ENCODE results near the gene RNF11.
"Not testable (repeated sequence)": the region's sequence is repeated elsewhere in the genome, so short reads cannot be mapped to it uniquely, and the experiment has no call there.

The RNF11 gene

GRCh38 chr1:51230501-51231078, 5.5 kb upstream of the RNF11 start:
- Histone ChIP-seq H3K27me3 (ENCODE audit: insufficient read depth, insufficient read length) (peaks cover 11% of the 10 kb centered on the region), H3K36me3 (ENCODE audit: insufficient read depth, insufficient read length, low read length) (no peaks in the 10 kb centered on the region), H3K4me1 (ENCODE audit: insufficient read depth, insufficient read length) (peaks cover 1% of the 10 kb centered on the region), H3K9me3 (ENCODE audit: insufficient read depth, low read length) (no peaks in the 10 kb centered on the region), H3K9ac (ENCODE audit: insufficient read length, low read depth) (no peak overlapping the region), H3K4me3 (ENCODE audit: insufficient read length, low read depth) (no peak overlapping the region)
- no peak for DNase-seq (ENCODE audit: low read depth, low spot score)
- no peak for TF ChIP-seq ZNF274 (IDR thresholded peaks at IDR 0.05; ENCODE audit: low read depth, low read length)
- TF ChIP-seq YY1 (IDR thresholded peaks at IDR 0.05; ENCODE audit: insufficient read depth, insufficient read length): no peak
- no peak for TF ChIP-seq SUZ12 (IDR thresholded peaks at IDR 0.05; ENCODE audit: extremely low read depth, insufficient read depth, insufficient read length)

- Histone ChIP-seq H3K27me3 (ENCODE audit: insufficient read depth, insufficient read length) (peaks cover 13% of the 10 kb centered on the region), H3K4me3 (ENCODE audit: insufficient read length, low read depth) (no peak overlapping the region), H3K36me3 (ENCODE audit: insufficient read depth, insufficient read length, low read length) (no peaks in the 10 kb centered on the region), H3K4me1 (ENCODE audit: insufficient read depth, insufficient read length) (peaks cover 2% of the 10 kb centered on the region), H3K9ac (ENCODE audit: insufficient read length, low read depth) (no peak overlapping the region), H3K9me3 (ENCODE audit: insufficient read depth, low read length) (no peaks in the 10 kb centered on the region)
- no peak for DNase-seq (ENCODE audit: low read depth, low spot score)
- TF ChIP-seq YY1 (IDR thresholded peaks at IDR 0.05; ENCODE audit: insufficient read depth, insufficient read length): no peak
- no peak for TF ChIP-seq SUZ12 (IDR thresholded peaks at IDR 0.05; ENCODE audit: extremely low read depth, insufficient read depth, insufficient read length)
- no peak for TF ChIP-seq ZNF274 (IDR thresholded peaks at IDR 0.05; ENCODE audit: low read depth, low read length)
These were observed 5.0 kb upstream of the RNF11 start for GRCh38 chr1:51231120-51231519.

- peaks cover 2% of the 10 kb centered on the region for H3K4me1 ChIP-seq (ENCODE audit: insufficient read depth, insufficient read length)
- no peak overlapping the region for H3K9ac ChIP-seq (ENCODE audit: insufficient read length, low read depth)
- H3K4me3 ChIP-seq (ENCODE audit: insufficient read length, low read depth): no peak overlapping the region
- H3K36me3 ChIP-seq (ENCODE audit: insufficient read depth, insufficient read length, low read length): no peaks in the 10 kb centered on the region
- H3K27me3 ChIP-seq (ENCODE audit: insufficient read depth, insufficient read length): peaks cover 13% of the 10 kb centered on the region
- no peak for TF ChIP-seq ZNF274 (IDR thresholded peaks at IDR 0.05; ENCODE audit: low read depth, low read length)
- TF ChIP-seq SUZ12 (IDR thresholded peaks at IDR 0.05; ENCODE audit: extremely low read depth, insufficient read depth, insufficient read length): no peak
- TF ChIP-seq YY1 (IDR thresholded peaks at IDR 0.05; ENCODE audit: insufficient read depth, insufficient read length): no peak
- DNase-seq (ENCODE audit: low read depth, low spot score): no peak
- no peaks in the 10 kb centered on the region for H3K9me3 ChIP-seq (ENCODE audit: insufficient read depth, low read length)
These were observed 4.2 kb upstream of the RNF11 start for GRCh38 chr1:51231896-51232295.

- H3K27me3 ChIP-seq (ENCODE audit: insufficient read depth, insufficient read length): peaks cover 13% of the 10 kb centered on the region
- H3K4me1 ChIP-seq (ENCODE audit: insufficient read depth, insufficient read length); H3K9me3 ChIP-seq (ENCODE audit: insufficient read depth, low read length); H3K9ac ChIP-seq (ENCODE audit: insufficient read length, low read depth); H3K36me3 ChIP-seq (ENCODE audit: insufficient read depth, insufficient read length, low read length); DNase-seq (ENCODE audit: low read depth, low spot score); H3K4me3 ChIP-seq (ENCODE audit: insufficient read length, low read depth): not testable (repeated sequence)
These were observed 1.8 kb upstream of the RNF11 start for GRCh38 chr1:51234236-51234635.

GRCh38 chr1:51234721-51235425, 1.2 kb upstream of the RNF11 start:
- Histone ChIP-seq H3K27me3 (ENCODE audit: insufficient read depth, insufficient read length) (peaks cover 13% of the 10 kb centered on the region), H3K4me3 (ENCODE audit: insufficient read length, low read depth) (no peak overlapping the region), H3K9me3 (ENCODE audit: insufficient read depth, low read length) (no peaks in the 10 kb centered on the region), H3K9ac (ENCODE audit: insufficient read length, low read depth) (no peak overlapping the region), H3K36me3 (ENCODE audit: insufficient read depth, insufficient read length, low read length) (peaks cover 10% of the 10 kb centered on the region), H3K4me1 (ENCODE audit: insufficient read depth, insufficient read length) (peaks cover 6% of the 10 kb centered on the region)
- no peak for DNase-seq (ENCODE audit: low read depth, low spot score)
- TF ChIP-seq ZNF274 (IDR thresholded peaks at IDR 0.05; ENCODE audit: low read depth, low read length) (no peak), SUZ12 (IDR thresholded peaks at IDR 0.05; ENCODE audit: extremely low read depth, insufficient read depth, insufficient read length) (no peak), YY1 (IDR thresholded peaks at IDR 0.05; ENCODE audit: insufficient read depth, insufficient read length) (no peak)

- peaks cover 10% of the 10 kb centered on the region for H3K36me3 ChIP-seq (ENCODE audit: insufficient read depth, insufficient read length, low read length)
- H3K4me3 ChIP-seq (ENCODE audit: insufficient read length, low read depth): peak overlapping the region; percentile 92
- H3K9ac ChIP-seq (ENCODE audit: insufficient read length, low read depth): peak overlapping the region; percentile 98
- H3K4me1 ChIP-seq (ENCODE audit: insufficient read depth, insufficient read length): peaks cover 6% of the 10 kb centered on the region
- no peaks in the 10 kb centered on the region for H3K9me3 ChIP-seq (ENCODE audit: insufficient read depth, low read length)
- H3K27me3 ChIP-seq (ENCODE audit: insufficient read depth, insufficient read length): peaks cover 13% of the 10 kb centered on the region
- TF ChIP-seq YY1 (IDR thresholded peaks at IDR 0.05; ENCODE audit: insufficient read depth, insufficient read length) (peak; percentile 10), ZNF274 (IDR thresholded peaks at IDR 0.05; ENCODE audit: low read depth, low read length) (no peak), SUZ12 (IDR thresholded peaks at IDR 0.05; ENCODE audit: extremely low read depth, insufficient read depth, insufficient read length) (no peak)
- peak; percentile 9 for DNase-seq (ENCODE audit: low read depth, low spot score)
These were observed 668 bp downstream of the RNF11 start for GRCh38 chr1:51236531-51237350.
